Stimulated activated CD4-positive, alpha-beta T cell treated with anti-CD3 and anti-CD28 coated beads, Interleukin-12 subunit alpha, Interleukin-12 subunit beta, amount 100 ng/mL, for 24 hours (primary cell): ENCODE data around the gene RNF167.
"Not testable (repeated sequence)": the region's sequence is repeated elsewhere in the genome, so short reads cannot be mapped to it uniquely, and the experiment has no call there.

Experiments used
- DNase-seq, 2 experiments: peaks; one replicate each; pipeline ENCODE4 v3.0.0-alpha.2; 2020; ENCODE audit warnings: low read depth in 2 of 2

RNF167 gene

GRCh38 chr17:4902540-4902939, 37.5 kb upstream of the RNF167 start:
- DNase-seq = no peak

GRCh38 chr17:4903051-4903818, 36.8 kb upstream of the RNF167 start, which contains the start of gene CHRNE:
Gene CHRNE (minus strand): TSS chr17:4903098. CDS start chr17:4903063, 35 bp downstream.
- peak; percentile 48 to 82 for DNase-seq

DNA sequence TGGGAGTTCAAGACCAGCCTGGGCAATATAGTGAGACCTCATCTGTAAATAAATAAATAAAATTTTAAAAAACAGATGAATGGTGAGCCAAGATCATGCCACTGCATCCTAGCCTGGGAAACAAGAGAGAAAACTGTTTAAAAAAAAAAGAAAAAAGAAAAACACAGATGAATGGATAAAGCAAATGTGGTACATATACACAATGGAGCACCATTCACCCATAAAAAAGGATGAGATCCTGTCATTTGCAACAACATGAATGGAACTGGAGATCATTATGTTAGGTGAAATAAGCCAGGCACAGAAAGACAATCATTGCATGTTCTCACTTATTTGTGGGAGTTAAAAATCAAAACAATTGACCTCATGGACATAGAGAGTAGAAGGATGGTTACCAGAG, 33.4 kb upstream of the RNF167 start:
- not testable (repeated sequence) for DNase-seq

DNA sequence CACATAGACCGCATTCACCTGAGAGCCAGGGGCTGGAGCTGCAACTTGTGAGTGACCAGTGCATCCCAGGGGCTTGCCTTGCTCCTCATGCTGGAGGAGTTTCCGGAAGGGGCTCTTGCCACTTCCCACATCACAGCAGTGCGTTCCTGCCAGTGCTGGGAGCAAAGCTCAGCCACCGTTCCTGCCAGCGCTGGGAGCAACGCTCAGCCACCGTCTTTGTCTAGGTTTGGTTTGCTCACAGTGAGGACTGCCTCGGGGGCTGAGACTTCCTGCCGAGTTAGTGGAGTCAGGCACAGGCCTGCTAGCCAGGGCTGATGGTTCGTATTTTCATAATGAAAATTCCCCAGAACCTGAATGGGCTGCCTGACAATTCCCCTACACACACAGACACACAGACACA, 31.8 kb upstream of the RNF167 start:
- no peak for DNase-seq

DNA sequence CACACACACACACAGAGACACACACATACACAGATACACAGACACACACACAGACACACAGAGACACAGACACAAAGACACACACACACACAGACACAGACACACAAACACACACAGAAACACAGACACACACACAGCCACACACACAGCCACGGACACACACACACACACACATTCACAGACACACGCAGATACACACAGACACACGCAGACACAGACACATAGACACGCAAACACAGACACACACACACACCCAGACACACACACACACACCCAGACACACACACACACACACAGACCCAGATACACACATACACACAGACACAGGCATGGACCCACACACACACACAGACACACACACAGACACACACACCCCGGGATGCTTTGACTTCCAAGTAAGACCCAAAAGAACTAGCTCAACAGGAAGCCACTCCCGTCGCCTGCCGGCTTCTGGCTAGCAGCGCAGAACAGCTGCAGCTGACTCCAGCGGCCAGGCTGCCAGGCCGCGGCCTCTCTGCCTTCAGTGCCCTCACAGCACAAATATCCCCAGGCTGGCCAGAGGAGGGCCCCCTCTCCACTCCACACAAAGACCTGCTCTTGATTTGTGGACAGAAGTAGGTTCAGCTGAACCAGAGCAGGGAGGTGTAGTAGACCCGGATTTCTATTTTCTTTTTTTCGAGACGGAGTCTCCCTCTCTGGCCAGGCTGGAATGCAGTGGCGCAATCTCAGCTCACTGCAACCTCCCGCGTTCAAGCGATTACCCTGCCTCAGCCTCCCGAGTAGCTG, 31.2 kb upstream of the RNF167 start:
- DNase-seq = peak; percentile 44 to 67

DNA sequence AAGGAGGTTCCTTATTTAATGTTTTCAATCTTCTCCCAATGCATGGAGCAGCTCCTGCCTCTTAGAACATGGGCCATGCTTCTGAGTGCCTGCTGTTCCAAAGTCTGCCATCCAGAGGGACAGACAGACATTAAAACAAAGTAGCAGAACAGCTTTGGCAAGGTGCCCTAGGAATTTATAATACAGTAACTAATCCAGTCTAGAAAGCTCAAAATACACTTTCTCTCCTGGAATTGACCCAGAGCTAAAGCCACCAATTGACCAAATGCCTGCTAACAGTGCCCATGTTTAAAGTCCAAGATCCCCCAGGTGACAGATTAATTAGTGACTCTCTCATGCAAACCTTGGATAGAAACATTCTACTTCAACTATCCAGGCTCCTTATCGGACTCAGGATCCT, 26.1 kb upstream of the RNF167 start:
- DNase-seq = no peak

DNA sequence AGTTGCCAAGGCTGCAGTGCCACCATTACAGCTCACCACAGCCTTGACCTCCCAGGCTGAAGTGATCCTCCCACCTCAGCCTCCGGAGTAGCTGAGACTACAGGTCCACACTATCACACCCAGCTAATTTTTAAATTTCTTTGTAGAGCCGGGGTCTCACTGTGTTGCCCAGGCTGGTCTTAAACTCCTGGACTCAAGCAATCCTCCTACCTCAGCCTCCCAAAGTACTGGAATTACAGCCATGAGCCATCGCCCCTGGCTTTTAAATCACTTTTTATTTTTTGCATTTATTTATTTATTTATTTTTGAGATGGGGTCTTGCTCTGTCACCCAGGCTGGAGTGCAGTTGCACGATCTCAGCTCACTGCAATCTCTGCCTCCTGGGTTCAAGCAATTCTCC, 25.5 kb upstream of the RNF167 start:
- DNase-seq = not testable (repeated sequence)

DNA sequence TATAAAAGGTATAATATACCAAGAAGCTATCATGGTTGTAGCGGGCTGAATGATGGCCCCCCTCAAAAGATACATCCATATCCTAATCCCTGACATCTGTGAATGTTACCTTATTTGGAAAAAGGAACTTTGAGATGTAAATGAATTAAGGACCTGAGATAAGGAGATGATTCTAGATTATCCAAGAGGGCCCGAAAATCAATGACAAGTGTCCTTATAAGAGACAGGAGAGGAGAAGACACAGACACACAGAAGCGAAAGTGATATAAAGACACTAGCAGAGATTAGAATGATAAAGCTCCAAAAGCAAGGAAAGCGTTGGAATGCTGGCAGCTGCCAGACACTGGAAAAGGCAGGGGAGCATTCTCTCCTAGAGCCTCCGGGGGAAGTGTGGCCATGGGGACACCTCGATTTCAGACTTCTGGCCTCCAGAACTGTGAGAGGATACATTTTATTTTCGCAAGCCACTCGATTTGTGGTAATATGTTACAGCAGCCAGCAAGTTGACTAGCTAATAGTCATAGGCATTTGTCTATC, 20.5 kb upstream of the RNF167 start:
- DNase-seq = no peak

- no peak for DNase-seq
Observed at GRCh38 chr17:4920351-4921048, 19.6 kb upstream of the RNF167 start.

- DNase-seq = no peak
Observed at GRCh38 chr17:4921320-4921719, 18.7 kb upstream of the RNF167 start.

- DNase-seq = not testable (repeated sequence)
Observed at GRCh38 chr17:4926577-4927335, 13.3 kb upstream of the RNF167 start.

DNA sequence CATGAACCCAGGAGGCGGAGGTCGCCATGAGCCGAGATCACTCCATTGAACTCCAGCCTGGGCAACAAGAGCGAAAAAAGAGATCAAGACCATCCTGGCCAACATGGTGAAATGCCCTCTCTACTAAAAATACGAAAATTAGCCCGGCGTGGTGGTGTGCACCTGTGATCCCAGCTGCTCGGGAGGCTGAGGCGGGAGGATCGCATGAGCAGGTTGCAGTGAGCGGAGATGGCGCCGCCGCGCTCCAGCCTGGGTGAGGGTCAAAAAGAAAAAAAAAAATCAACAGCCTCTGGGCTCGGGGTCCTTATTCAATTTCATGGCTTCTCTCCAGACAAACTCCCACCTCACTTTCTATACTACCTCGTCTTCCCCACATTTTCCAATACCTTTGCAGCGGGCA, 11.2 kb upstream of the RNF167 start:
- no peak for DNase-seq

GRCh38 chr17:4931963-4932362, 8.1 kb upstream of the RNF167 start, which contains the start of gene GP1BA:
Gene GP1BA (plus strand): TSS chr17:4932277. CDS start chr17:4932605, 328 bp downstream.
- DNase-seq = no peak

GRCh38 chr17:4932756-4933155, 7.3 kb upstream of the RNF167 start:
- no peak for DNase-seq

- no peak for DNase-seq
Observed at GRCh38 chr17:4933646-4934045, 6.4 kb upstream of the RNF167 start.

DNA sequence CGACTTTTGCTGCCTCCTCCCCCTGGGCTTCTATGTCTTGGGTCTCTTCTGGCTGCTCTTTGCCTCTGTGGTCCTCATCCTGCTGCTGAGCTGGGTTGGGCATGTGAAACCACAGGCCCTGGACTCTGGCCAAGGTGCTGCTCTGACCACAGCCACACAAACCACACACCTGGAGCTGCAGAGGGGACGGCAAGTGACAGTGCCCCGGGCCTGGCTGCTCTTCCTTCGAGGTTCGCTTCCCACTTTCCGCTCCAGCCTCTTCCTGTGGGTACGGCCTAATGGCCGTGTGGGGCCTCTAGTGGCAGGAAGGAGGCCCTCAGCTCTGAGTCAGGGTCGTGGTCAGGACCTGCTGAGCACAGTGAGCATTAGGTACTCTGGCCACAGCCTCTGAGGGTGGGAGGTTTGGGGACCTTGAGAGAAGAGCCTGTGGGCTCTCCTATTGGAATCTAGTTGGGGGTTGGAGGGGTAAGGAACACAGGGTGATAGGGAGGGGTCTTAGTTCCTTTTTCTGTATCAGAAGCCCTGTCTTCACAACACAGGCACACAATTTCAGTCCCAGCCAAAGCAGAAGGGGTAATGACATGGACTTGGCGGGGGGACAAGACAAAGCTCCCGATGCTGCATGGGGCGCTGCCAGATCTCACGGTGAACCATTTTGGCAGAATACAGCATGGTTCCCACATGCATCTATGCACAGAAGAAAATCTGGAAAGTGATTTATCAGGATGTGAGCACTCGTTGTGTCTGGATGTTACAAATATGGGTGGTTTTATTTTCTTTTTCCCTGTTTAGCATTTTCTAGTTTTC, 5.7 kb upstream of the RNF167 start:
- no peak for DNase-seq

- no peak for DNase-seq
Observed at GRCh38 chr17:4935650-4936049, 4.4 kb upstream of the RNF167 start.

- no peak for DNase-seq
Observed at GRCh38 chr17:4936436-4936835, 3.6 kb upstream of the RNF167 start.

DNA sequence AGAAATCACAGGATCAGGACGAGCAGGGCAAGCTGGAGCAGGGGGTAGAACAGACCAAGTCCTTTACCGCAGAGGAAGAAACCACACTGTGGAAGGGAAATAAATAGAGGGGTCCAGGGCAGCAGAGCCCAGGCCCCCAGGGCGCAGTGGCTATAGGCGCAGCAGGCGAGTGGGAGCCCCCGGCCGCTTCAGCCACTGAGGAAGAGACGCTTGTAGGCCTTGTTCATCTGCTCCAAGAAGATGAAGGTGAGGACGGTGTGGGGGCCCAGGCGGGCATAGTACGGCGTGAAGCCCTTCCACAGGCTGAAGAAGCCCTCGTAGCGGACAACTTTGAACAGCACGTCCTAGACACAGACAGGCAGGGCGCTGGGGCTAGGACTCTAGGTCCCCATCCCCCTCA, 2.5 kb upstream of the RNF167 start:
- DNase-seq = no peak

DNA sequence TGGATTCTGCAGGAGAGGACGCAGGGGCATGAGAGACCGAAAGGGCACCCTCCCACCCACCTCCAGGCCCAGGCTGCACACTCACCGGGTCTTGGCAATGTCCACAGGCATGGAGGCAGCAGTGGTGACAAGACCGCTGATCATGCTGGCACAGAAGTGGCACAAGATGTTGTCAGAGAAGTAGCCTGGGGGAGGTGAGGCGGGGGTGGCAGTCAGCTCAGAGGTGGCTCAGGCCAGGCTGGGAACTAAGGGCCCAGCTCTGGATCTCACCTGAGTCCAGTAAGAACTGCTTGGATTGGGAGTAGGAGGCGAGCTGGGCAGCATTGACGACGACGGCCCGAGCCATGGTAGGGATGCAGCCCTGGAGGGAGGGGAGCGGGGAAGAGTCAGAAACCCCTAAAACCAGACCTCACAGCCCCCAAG, 2.0 kb upstream of the RNF167 start:
- DNase-seq = no peak
